Fibroblast of lung (primary cell): ENCODE measurements around the gene NUP62.

Experiments used
- CTCF ChIP-seq, 2 donors: IDR thresholded peaks in 1 of 2; conservative IDR thresholded peaks in 1 of 2; 1 replicate in 1 of 2; 2 replicates in 1 of 2; pipeline ENCODE4 v1.5.1; 2011 to 2012; ENCODE audit warnings: low read length in 2 of 2, control low read depth in 1 of 2, inconsistent platforms in 1 of 2, low read depth in 1 of 2, mild to moderate bottlenecking in 1 of 2
- EZH2 ChIP-seq: IDR thresholded peaks from 2 replicates; pipeline ENCODE4 v1.5.1; 2012; ENCODE audit warnings: low read length, control low read depth, mild to moderate bottlenecking; ENCODE audit errors: missing control alignments

DNA sequence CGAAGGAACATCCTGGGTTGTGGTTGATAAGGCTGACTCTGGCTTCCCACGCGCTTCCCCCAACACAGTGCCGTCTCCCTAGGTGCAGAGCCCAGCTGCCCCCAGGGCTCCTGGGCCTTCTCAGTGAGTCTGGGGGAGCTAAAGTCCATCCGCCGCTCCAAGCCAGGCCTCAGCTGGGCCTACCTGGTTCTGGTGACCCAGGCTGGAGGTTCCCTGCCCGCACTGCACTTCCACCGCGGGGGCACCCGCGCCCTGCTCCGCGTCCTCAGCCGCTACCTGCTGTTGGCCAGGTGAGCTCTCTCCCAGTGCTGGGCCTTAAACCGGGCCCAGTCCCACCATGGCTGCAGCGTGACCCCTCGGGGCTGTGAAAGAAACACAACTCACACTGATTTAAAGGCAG lies 48.1 kb downstream of the NUP62 start:
- TF ChIP-seq CTCF (conservative IDR thresholded peaks at IDR 0.05 in 1 of 2, IDR thresholded peaks at IDR 0.05 in 1 of 2; ENCODE audit: low read depth in 1 of 2, low read length in 2 of 2) = no peak
- TF ChIP-seq EZH2 = no peak
